SJCRH30 (cell line): ENCODE results near the gene CFAP46. TPM values are rescaled to one million over a fixed set of nuclear protein-coding genes. Genes with fewer than 3 reads are reported as not detected.
"Not testable (repeated sequence)": the region's sequence is repeated elsewhere in the genome, so short reads cannot be mapped to it uniquely, and the experiment has no call there.

ENCODE experiments used
- DNase-seq, 2 experiments: peaks; one replicate each; pipeline ENCODE4 v3.0.0-alpha.2; 2015 to 2020
- H3K27ac ChIP-seq: fragments of 250-450 bp; sonication (Bioruptor Pico); 2 replicates; pipeline ENCODE4 v1.5.1; 2020; ENCODE audit warnings: mild to moderate bottlenecking, moderate library complexity
- H3K27me3 ChIP-seq: fragments of 250-450 bp; sonication (Bioruptor Pico); 2 replicates; pipeline ENCODE4 v1.5.1; 2020; ENCODE audit warnings: mild to moderate bottlenecking, moderate library complexity
- H3K36me3 ChIP-seq: fragments of 250-450 bp; sonication (Bioruptor Pico); 2 replicates; pipeline ENCODE4 v1.5.1; 2020; ENCODE audit warnings: mild to moderate bottlenecking, moderate library complexity
- H3K4me1 ChIP-seq: fragments of 250-450 bp; sonication (Bioruptor Pico); 2 replicates; pipeline ENCODE4 v1.5.1; 2020; ENCODE audit warnings: mild to moderate bottlenecking, moderate library complexity
- H3K4me3 ChIP-seq: fragments of 250-450 bp; sonication (Bioruptor Pico); 2 replicates; pipeline ENCODE4 v1.5.1; 2020; ENCODE audit warnings: mild to moderate bottlenecking, moderate library complexity
- H3K9me3 ChIP-seq: fragments of 250-450 bp; sonication (Bioruptor Pico); replicated peaks from 2 replicates; pipeline ENCODE4 v1.5.1; 2020; ENCODE audit warnings: mild to moderate bottlenecking, moderate library complexity
- total RNA-seq: library from RNA; depleted of rRNA; stranded (reverse); fragments of >200 nt; shearing (Covaris generic); gene quantifications from 2 replicates; pipeline ENCODE4 v1.2.3, GENCODE V29; 2014

CFAP46 gene
- total RNA-seq, 1 experiment from 2014 or later = 1.7 TPM

- Histone ChIP-seq H3K4me3 (no peak overlapping the region), H3K36me3 (no peaks in the 10 kb centered on the region), H3K4me1 (no peaks in the 10 kb centered on the region), H3K27ac (no peak overlapping the region), H3K27me3 (no peaks in the 10 kb centered on the region), H3K9me3 (no peaks in the 10 kb centered on the region)
- no peak for DNase-seq
Measured at GRCh38 chr10:132798876-132799275, 143.5 kb downstream of the CFAP46 start.

DNA sequence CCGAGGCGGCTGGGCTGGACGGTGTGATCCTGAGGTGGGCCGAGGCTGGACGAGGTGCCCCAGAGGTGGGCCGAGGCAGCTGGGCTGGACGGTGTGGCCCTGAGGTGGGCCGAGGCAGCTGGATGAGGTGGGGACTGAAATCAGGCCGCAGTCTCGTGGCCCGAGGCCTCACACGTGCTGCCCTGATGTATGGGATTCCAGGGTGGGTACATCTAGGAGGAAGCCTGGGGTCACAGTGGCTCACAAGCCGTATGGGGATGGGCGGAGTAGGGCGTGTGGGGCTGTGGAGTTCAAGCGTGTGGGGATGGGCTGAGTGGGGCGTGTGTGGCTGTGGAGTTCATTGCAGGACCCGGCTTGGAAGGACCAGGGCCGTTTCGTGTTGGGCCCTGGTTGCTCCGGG is 144.0 kb downstream of the CFAP46 start:
- H3K27me3 ChIP-seq = no peaks in the 10 kb centered on the region

GRCh38 chr10:132797986-132798385 is 144.4 kb downstream of the CFAP46 start:
- H3K36me3 ChIP-seq, H3K4me1 ChIP-seq, H3K27ac ChIP-seq, H3K27me3 ChIP-seq, H3K4me3 ChIP-seq, DNase-seq, H3K9me3 ChIP-seq: not testable (repeated sequence)

More for the DNA sequence above, 144.0 kb downstream of the CFAP46 start:
- Histone ChIP-seq H3K4me3 (no peak overlapping the region), H3K36me3 (no peaks in the 10 kb centered on the region), H3K9me3 (no peaks in the 10 kb centered on the region), H3K27ac (no peak overlapping the region), H3K4me1 (no peaks in the 10 kb centered on the region)
- DNase-seq = no peak

GRCh38 chr10:132796846-132797245 is 145.5 kb downstream of the CFAP46 start:
- no peaks in the 10 kb centered on the region for H3K9me3 ChIP-seq
- H3K4me1 ChIP-seq = no peaks in the 10 kb centered on the region
- no peak for DNase-seq
- H3K27ac ChIP-seq = no peak overlapping the region
- H3K4me3 ChIP-seq = no peak overlapping the region
- H3K36me3 ChIP-seq = no peaks in the 10 kb centered on the region
- H3K27me3 ChIP-seq = no peaks in the 10 kb centered on the region

GRCh38 chr10:132793871-132794849 is 148.2 kb downstream of the CFAP46 start:
- H3K9me3 ChIP-seq = no peaks in the 10 kb centered on the region
- peak overlapping the region; percentile 15 for H3K4me3 ChIP-seq
- no peak overlapping the region for H3K27ac ChIP-seq
- no peaks in the 10 kb centered on the region for H3K4me1 ChIP-seq
- DNase-seq = peak; percentile 40 to 63
- no peaks in the 10 kb centered on the region for H3K27me3 ChIP-seq
- no peaks in the 10 kb centered on the region for H3K36me3 ChIP-seq

- Histone ChIP-seq H3K27me3 (no peaks in the 10 kb centered on the region), H3K4me1 (no peaks in the 10 kb centered on the region), H3K36me3 (no peaks in the 10 kb centered on the region), H3K27ac (no peak overlapping the region), H3K9me3 (no peaks in the 10 kb centered on the region), H3K4me3 (no peak overlapping the region)
- DNase-seq = no peak
Measured at GRCh38 chr10:132793213-132793612, 149.2 kb downstream of the CFAP46 start.

DNA sequence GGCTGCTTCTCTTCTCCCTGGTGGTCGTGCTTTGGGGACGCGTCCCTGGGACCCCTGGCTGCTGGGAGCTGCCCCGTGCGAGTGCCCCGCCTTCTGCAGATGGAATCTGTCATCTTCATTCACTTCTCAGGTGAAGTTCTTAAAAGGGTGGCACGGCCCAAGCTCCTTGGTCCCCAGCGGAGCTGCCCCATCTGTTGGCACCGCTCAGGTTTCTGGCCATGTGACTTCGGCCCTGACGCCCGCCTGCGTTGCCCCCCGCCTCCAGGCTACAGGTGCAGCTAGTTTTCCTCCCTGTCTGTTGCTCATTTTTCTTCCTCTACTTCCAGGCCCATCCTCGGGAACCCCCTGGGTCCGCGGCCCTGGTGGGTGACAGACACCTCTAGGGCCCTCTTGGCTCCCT is 149.6 kb downstream of the CFAP46 start:
- no peaks in the 10 kb centered on the region for H3K36me3 ChIP-seq
- no peak for DNase-seq
- no peaks in the 10 kb centered on the region for H3K9me3 ChIP-seq
- H3K4me3 ChIP-seq = no peak overlapping the region
- no peaks in the 10 kb centered on the region for H3K27me3 ChIP-seq
- no peaks in the 10 kb centered on the region for H3K4me1 ChIP-seq
- no peak overlapping the region for H3K27ac ChIP-seq

DNA sequence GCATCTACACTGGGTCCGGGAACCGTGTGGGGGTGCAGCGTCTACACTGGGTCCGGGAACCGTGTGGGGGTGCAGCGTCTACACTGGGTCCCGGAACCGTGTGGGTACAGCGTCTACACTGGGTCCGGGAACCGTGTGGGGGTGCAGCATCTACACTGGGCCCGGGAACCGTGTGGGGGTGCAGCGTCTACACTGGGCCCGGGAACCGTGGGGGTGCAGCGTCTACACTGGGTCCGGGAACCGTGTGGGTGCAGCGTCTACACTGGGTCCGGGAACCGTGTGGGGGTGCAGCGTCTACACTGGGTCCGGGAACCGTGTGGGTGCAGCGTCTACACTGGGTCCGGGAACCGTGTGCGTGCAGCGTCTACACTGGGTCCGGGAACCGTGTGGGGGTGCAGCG is 150.3 kb downstream of the CFAP46 start:
- H3K27ac ChIP-seq, DNase-seq, H3K27me3 ChIP-seq, H3K9me3 ChIP-seq, H3K4me3 ChIP-seq, H3K36me3 ChIP-seq, H3K4me1 ChIP-seq: not testable (repeated sequence)

- no peaks in the 10 kb centered on the region for H3K27me3 ChIP-seq
- DNase-seq = no peak
- H3K27ac ChIP-seq = no peak overlapping the region
- no peaks in the 10 kb centered on the region for H3K4me1 ChIP-seq
- no peak overlapping the region for H3K4me3 ChIP-seq
- no peaks in the 10 kb centered on the region for H3K9me3 ChIP-seq
- no peaks in the 10 kb centered on the region for H3K36me3 ChIP-seq
Measured at GRCh38 chr10:132790934-132791829, 151.2 kb downstream of the CFAP46 start.

DNA sequence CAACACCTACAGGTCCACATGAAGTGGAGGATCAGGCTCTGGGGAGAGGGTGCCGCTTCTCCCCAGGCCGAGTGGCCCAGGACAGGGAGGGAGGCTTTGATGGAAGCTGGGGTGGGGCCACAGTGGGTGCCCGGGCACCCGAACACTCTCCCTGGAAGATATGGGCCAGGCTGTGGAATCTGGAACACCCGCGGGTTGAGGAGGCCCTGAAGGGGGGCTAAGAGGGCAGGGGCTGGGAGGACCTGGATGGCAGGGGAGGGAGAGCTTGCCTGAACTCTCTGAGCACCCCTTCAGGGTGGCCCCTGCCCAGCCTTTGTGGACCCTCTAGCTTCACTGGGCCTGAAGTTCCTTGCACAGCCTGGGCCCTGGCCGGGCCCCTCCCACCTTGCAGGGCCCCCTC is 151.9 kb downstream of the CFAP46 start:
- H3K27ac ChIP-seq = no peak overlapping the region
- no peaks in the 10 kb centered on the region for H3K36me3 ChIP-seq
- H3K9me3 ChIP-seq = no peaks in the 10 kb centered on the region
- H3K27me3 ChIP-seq = no peaks in the 10 kb centered on the region
- H3K4me3 ChIP-seq = no peak overlapping the region
- DNase-seq = no peak
- H3K4me1 ChIP-seq = no peaks in the 10 kb centered on the region

GRCh38 chr10:132789659-132790148 is 152.7 kb downstream of the CFAP46 start:
- no peak for DNase-seq

GRCh38 chr10:132788831-132789219 is 153.5 kb downstream of the CFAP46 start:
- no peak overlapping the region for H3K4me3 ChIP-seq
- H3K27ac ChIP-seq = no peak overlapping the region
- H3K27me3 ChIP-seq = no peaks in the 10 kb centered on the region
- H3K36me3 ChIP-seq = no peaks in the 10 kb centered on the region
- H3K9me3 ChIP-seq = no peaks in the 10 kb centered on the region
- DNase-seq = no peak
- no peaks in the 10 kb centered on the region for H3K4me1 ChIP-seq

More at GRCh38 chr10:132789659-132790148, 152.7 kb downstream of the CFAP46 start:
- Histone ChIP-seq H3K4me3 (no peak overlapping the region), H3K4me1 (no peaks in the 10 kb centered on the region), H3K36me3 (no peaks in the 10 kb centered on the region), H3K27ac (no peak overlapping the region), H3K27me3 (no peaks in the 10 kb centered on the region), H3K9me3 (no peaks in the 10 kb centered on the region)

- no peak for DNase-seq
- no peaks in the 10 kb centered on the region for H3K9me3 ChIP-seq
- no peaks in the 10 kb centered on the region for H3K36me3 ChIP-seq
- H3K27me3 ChIP-seq = no peaks in the 10 kb centered on the region
- H3K4me1 ChIP-seq = no peaks in the 10 kb centered on the region
- no peak overlapping the region for H3K27ac ChIP-seq
- no peak overlapping the region for H3K4me3 ChIP-seq
Measured at GRCh38 chr10:132788180-132788830, 154.1 kb downstream of the CFAP46 start.

DNA sequence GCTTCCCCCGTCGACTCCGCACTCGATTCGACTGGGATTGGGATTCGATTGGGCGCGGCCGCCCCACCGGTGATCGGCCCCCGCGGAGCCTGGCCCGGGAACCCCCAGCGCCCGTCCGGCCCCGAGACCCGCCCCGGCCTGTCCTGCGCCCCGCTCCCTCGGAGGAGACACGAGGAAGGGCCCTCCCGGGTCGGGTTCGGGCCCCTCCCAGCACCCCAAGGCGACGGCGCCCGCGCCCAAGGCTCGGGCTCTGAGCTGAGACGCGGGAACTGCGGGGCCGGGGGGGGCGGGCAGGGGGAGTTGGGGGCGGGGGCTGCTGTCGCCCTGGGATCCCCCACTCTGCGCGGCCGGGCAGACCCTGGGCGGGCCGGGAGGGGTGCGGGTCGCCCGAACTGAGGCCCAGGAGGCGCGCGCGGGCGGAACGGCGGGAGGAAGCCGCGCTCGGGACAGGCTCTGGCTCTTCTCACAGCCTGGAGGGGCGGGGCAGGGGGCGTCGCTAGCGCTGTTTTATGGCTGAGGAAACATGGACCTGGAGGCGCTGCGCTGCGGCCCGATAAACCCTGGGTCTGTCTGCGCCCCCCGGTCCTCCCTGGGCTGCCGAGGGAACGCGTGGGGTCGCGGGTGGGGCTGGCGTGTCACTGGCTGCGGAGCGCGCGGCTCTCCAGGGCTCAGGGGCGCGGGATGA is 154.7 kb downstream of the CFAP46 start:
- Histone ChIP-seq H3K9me3 (no peaks in the 10 kb centered on the region), H3K36me3 (no peaks in the 10 kb centered on the region; the same call in 1 of the 2 replicates), H3K4me3 (no peak overlapping the region), H3K4me1 (no peaks in the 10 kb centered on the region), H3K27ac (no peak overlapping the region), H3K27me3 (no peaks in the 10 kb centered on the region)
- no peak for DNase-seq
